Activated naive CD4-positive, alpha-beta T cell treated with anti-CD3 and anti-CD28 coated beads, Interleukin-2, amount 50 U/mL, for 16 hours (primary cell): ENCODE measurements around the gene CD72.
"Not testable (repeated sequence)": the region's sequence is repeated elsewhere in the genome, so short reads cannot be mapped to it uniquely, and the experiment has no call there.

ENCODE experiments used
- DNase-seq: peaks from one replicate; pipeline ENCODE4 v3.0.0-alpha.2; 2020

CD72 gene

GRCh38 chr9:35615981-35616680 lies 2.1 kb downstream of the CD72 start:
- no peak for DNase-seq

- DNase-seq: no peak
These were observed 5.4 kb downstream of the CD72 start for GRCh38 chr9:35612843-35613242.

GRCh38 chr9:35612066-35612465 lies 6.1 kb downstream of the CD72 start:
- DNase-seq: not testable (repeated sequence)

GRCh38 chr9:35611230-35611797 lies 6.9 kb downstream of the CD72 start:
- DNase-seq: peak; percentile 61

- no peak for DNase-seq
These were observed 8.4 kb downstream of the CD72 start for GRCh38 chr9:35609820-35610163.

- DNase-seq: no peak
These were observed 9.0 kb downstream of the CD72 start for GRCh38 chr9:35609001-35609819.

GRCh38 chr9:35608221-35608620 lies 10.0 kb downstream of the CD72 start:
- no peak for DNase-seq

GRCh38 chr9:35606726-35607125 lies 11.5 kb downstream of the CD72 start:
- no peak for DNase-seq

GRCh38 chr9:35606138-35606504 lies 12.1 kb downstream of the CD72 start:
- no peak for DNase-seq

GRCh38 chr9:35605351-35606137 lies 12.7 kb downstream of the CD72 start:
- DNase-seq: peak; percentile 31

- peak; percentile 88 for DNase-seq
These were observed 13.4 kb downstream of the CD72 start, which contains the start of gene TESK1 for GRCh38 chr9:35604578-35605350. TESK1 (plus strand) TSS chr9:35605262; CDS start chr9:35605620, 358 bp downstream.

GRCh38 chr9:35603986-35604577 lies 14.1 kb downstream of the CD72 start:
- DNase-seq: peak; percentile 99

GRCh38 chr9:35603506-35603985 lies 14.7 kb downstream of the CD72 start:
- peak; percentile 30 for DNase-seq

GRCh38 chr9:35599763-35600604 lies 18.2 kb downstream of the CD72 start:
- no peak for DNase-seq

GRCh38 chr9:35598866-35599590 lies 19.2 kb downstream of the CD72 start:
- DNase-seq: no peak

- not testable (repeated sequence) for DNase-seq
These were observed 21.3 kb downstream of the CD72 start for GRCh38 chr9:35596907-35597306.

GRCh38 chr9:35594471-35594870 lies 23.7 kb downstream of the CD72 start:
- DNase-seq: no peak

- DNase-seq: no peak
These were observed 24.6 kb downstream of the CD72 start for GRCh38 chr9:35593581-35593980.

GRCh38 chr9:35588506-35588905 lies 29.7 kb downstream of the CD72 start:
- DNase-seq: not testable (repeated sequence)

GRCh38 chr9:35584681-35585080 lies 33.5 kb downstream of the CD72 start:
- not testable (repeated sequence) for DNase-seq
